Measurements from ENCODE around the gene PPCS. TPM values are rescaled to one million over a fixed set of nuclear protein-coding genes. Genes with fewer than 3 reads are reported as not detected.
"Not testable (repeated sequence)": the region's sequence is repeated elsewhere in the genome, so short reads cannot be mapped to it uniquely, and the experiment has no call there.

Gene PPCS
- total RNA-seq, 2 donors from 2014 or later: 38.7 to 48.9 TPM

DNA sequence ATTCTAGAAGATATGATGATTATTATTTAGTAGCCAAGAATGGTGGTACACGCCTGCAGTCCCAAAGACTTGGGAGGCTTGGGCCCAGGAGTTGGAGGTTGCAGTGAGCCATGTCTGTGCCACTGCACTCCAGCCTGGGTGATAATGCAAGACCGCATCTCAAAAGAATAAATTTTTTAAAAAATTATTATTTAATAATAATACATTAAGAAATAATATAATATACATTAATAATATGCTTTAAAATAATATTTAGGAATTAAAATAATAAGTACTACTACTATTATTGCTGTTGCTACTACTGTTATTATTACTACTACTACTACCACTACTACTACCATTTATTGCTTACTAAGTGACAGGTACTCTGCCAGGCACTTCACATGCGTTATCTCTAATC lies 33.9 kb downstream of the PPCS start:
- H3K36me3 Mint-ChIP-seq (ENCODE audit: low read depth): no peaks in the 10 kb centered on the region
- H3K9ac ChIP-seq (ENCODE audit: extremely low read depth, low read length, poor library complexity, severe bottlenecking): no peak overlapping the region
- 97 to 100% methylated on average over 1 to 2 of the region's 3 CpGs for WGBS, 2 experiments (ENCODE audit: insufficient coverage in 1 of 2, insufficient read length in 1 of 2)
- DNase-seq: no peak
- no peak overlapping the region for H3K4me3 ChIP-seq (ENCODE audit: low read length)
- H3K27ac ChIP-seq (ENCODE audit: low read depth, low read length): no peak overlapping the region
- H3K9me3 ChIP-seq (ENCODE audit: control insufficient read depth, low read length): no peaks in the 10 kb centered on the region
- peaks cover 8% of the 10 kb centered on the region for H3K27me3 ChIP-seq (ENCODE audit: control insufficient read depth, insufficient read depth, low read length, poor library complexity, severe bottlenecking)
- H3K36me3 ChIP-seq (ENCODE audit: control insufficient read depth, insufficient read depth, low read length): no peaks in the 10 kb centered on the region
- H3K4me1 Mint-ChIP-seq: no peaks in the 10 kb centered on the region
- H3K4me3 Mint-ChIP-seq: no peak overlapping the region
- peaks cover 11% of the 10 kb centered on the region for H3K9me3 Mint-ChIP-seq
- no peak for TF ChIP-seq CTCF (conservative IDR thresholded peaks at IDR 0.05)
- no peak overlapping the region for H3K27ac Mint-ChIP-seq
- no peaks in the 10 kb centered on the region for H3K4me1 ChIP-seq (ENCODE audit: control insufficient read depth, insufficient read depth, low read length)
- peaks cover 2% of the 10 kb centered on the region for H3K27me3 Mint-ChIP-seq (ENCODE audit: insufficient read depth)

GRCh38 chr1:42502031-42502430 lies 45.7 kb downstream of the PPCS start:
- H3K4me3 Mint-ChIP-seq; H3K36me3 ChIP-seq (ENCODE audit: control insufficient read depth, insufficient read depth, low read length); H3K27ac Mint-ChIP-seq; H3K9ac ChIP-seq (ENCODE audit: extremely low read depth, low read length, poor library complexity, severe bottlenecking); H3K27me3 ChIP-seq (ENCODE audit: control insufficient read depth, insufficient read depth, low read length, poor library complexity, severe bottlenecking); H3K27me3 Mint-ChIP-seq (ENCODE audit: insufficient read depth); H3K27ac ChIP-seq (ENCODE audit: low read depth, low read length); H3K4me1 ChIP-seq (ENCODE audit: control insufficient read depth, insufficient read depth, low read length); H3K4me3 ChIP-seq (ENCODE audit: low read length); H3K4me1 Mint-ChIP-seq; DNase-seq: not testable (repeated sequence)
- peaks cover 47% of the 10 kb centered on the region for H3K36me3 Mint-ChIP-seq (ENCODE audit: low read depth)
- peaks cover 52% of the 10 kb centered on the region for H3K9me3 ChIP-seq (ENCODE audit: control insufficient read depth, low read length)
- 83 to 86% methylated on average over 8 to 11 of the region's 11 CpGs for WGBS, 2 experiments (ENCODE audit: insufficient coverage in 1 of 2, insufficient read length in 1 of 2)
- H3K9me3 Mint-ChIP-seq: peaks cover 70% of the 10 kb centered on the region

DNA sequence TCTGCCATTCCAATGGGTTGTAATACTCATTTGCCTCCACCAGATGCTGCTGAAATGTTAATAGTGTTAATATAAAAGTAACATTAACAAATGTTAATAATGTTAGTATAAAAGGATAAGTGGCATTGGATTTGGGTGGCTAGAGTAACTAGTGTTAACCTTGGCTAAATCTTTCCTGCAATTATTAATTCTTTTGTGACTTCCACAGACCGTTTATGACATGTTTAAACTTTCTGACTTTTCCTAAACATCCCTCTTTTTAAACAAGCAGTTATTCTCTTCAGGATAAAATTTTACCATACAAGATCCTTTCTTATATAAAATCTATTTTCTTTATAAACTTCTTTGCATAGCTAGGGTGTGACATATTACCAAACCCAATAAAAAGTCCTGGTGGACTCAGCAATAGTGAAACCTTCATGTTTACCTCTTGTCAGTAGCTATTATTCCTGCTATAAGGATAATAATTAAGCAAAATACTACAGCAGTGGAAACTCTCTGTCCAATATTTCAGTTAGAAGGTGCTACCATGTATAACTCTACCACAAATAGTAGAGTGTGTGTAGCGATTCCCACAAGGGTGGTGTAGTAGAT lies 48.3 kb downstream of the PPCS start:
- WGBS, 2 experiments (ENCODE audit: insufficient coverage in 1 of 2, insufficient read length in 1 of 2): 95 to 100% methylated on average over 2 of the region's 2 CpGs
- H3K27me3 Mint-ChIP-seq (ENCODE audit: insufficient read depth): peaks cover 1% of the 10 kb centered on the region
- peak; percentile 35 for TF ChIP-seq CTCF (conservative IDR thresholded peaks at IDR 0.05)
- Histone ChIP-seq H3K4me3 (ENCODE audit: low read length) (peak overlapping the region; percentile 30), H3K9ac (ENCODE audit: extremely low read depth, low read length, poor library complexity, severe bottlenecking) (no peak overlapping the region), H3K36me3 (ENCODE audit: control insufficient read depth, insufficient read depth, low read length) (no peaks in the 10 kb centered on the region), H3K27me3 (ENCODE audit: control insufficient read depth, insufficient read depth, low read length, poor library complexity, severe bottlenecking) (no peaks in the 10 kb centered on the region), H3K9me3 (ENCODE audit: control insufficient read depth, low read length) (peaks cover 74% of the 10 kb centered on the region), H3K4me1 (ENCODE audit: control insufficient read depth, insufficient read depth, low read length) (no peaks in the 10 kb centered on the region), H3K27ac (ENCODE audit: low read depth, low read length) (no peak overlapping the region)
- H3K4me3 Mint-ChIP-seq: no peak overlapping the region
- no peaks in the 10 kb centered on the region for H3K4me1 Mint-ChIP-seq
- no peak for DNase-seq
- peaks cover 92% of the 10 kb centered on the region for H3K9me3 Mint-ChIP-seq
- no peak overlapping the region for H3K27ac Mint-ChIP-seq
- peaks cover 37% of the 10 kb centered on the region for H3K36me3 Mint-ChIP-seq (ENCODE audit: low read depth)

DNA sequence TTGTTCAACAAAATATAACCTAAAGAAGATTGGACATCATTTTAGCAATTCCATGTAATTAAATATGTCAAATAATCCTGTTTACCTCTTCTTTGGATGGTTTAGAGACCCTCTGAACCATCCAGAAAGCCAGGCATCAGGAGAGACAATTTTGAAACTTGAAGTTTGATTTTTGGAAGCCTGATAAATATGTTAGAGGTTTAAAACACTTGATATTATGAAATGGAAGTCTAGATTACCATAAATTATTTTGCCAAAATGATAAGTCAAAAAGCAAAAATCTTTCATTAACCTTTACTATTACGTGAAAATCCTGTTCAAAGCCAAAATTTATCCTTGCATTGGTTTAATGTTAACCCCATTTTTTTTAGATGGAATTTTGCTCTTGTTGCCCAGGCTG lies 50.2 kb downstream of the PPCS start:
- TF ChIP-seq CTCF (conservative IDR thresholded peaks at IDR 0.05): no peak
- Mint-ChIP-seq H3K9me3 (peaks cover 95% of the 10 kb centered on the region), H3K4me3 (no peak overlapping the region), H3K27ac (no peak overlapping the region), H3K4me1 (no peaks in the 10 kb centered on the region), H3K27me3 (ENCODE audit: insufficient read depth) (peaks cover 3% of the 10 kb centered on the region), H3K36me3 (ENCODE audit: low read depth) (peaks cover 34% of the 10 kb centered on the region)
- 82 to 100% methylated on average over 1 of the region's 1 CpG for WGBS, 2 experiments (ENCODE audit: insufficient coverage in 1 of 2, insufficient read length in 1 of 2)
- Histone ChIP-seq H3K9ac (ENCODE audit: extremely low read depth, low read length, poor library complexity, severe bottlenecking) (no peak overlapping the region), H3K4me1 (ENCODE audit: control insufficient read depth, insufficient read depth, low read length) (no peaks in the 10 kb centered on the region), H3K36me3 (ENCODE audit: control insufficient read depth, insufficient read depth, low read length) (no peaks in the 10 kb centered on the region), H3K4me3 (ENCODE audit: low read length) (peak overlapping the region; percentile 53), H3K9me3 (ENCODE audit: control insufficient read depth, low read length) (peaks cover 91% of the 10 kb centered on the region), H3K27ac (ENCODE audit: low read depth, low read length) (no peak overlapping the region), H3K27me3 (ENCODE audit: control insufficient read depth, insufficient read depth, low read length, poor library complexity, severe bottlenecking) (no peaks in the 10 kb centered on the region)
- DNase-seq: no peak

Measured in endodermal cell (in vitro differentiated cells).